GM18909 (cell line): ENCODE results near the gene MYEF2.

Experiments
- ATAC-seq: cut with Tn5 transposase; IDR thresholded peaks from one replicate; pipeline ENCODE4 v1.9.1; 2021; ENCODE audit warnings: mild to moderate bottlenecking; ENCODE audit not compliant: unreplicated experiment, poor library complexity

MYEF2 gene

GRCh38 chr15:48147358-48147757 is 30.7 kb downstream of the MYEF2 start:
- ATAC-seq, result no peak

- no peak for ATAC-seq
Measured at GRCh38 chr15:48145923-48146322, 32.2 kb downstream of the MYEF2 start.

- ATAC-seq, result peak; percentile 53
Measured at GRCh38 chr15:48144889-48145288, 33.2 kb downstream of the MYEF2 start.

- no peak for ATAC-seq
Measured at GRCh38 chr15:48143856-48144255, 34.2 kb downstream of the MYEF2 start.

GRCh38 chr15:48132874-48133273 is 45.2 kb downstream of the MYEF2 start:
- ATAC-seq, result no peak

- ATAC-seq, result no peak
Measured at GRCh38 chr15:48131324-48131723, 46.8 kb downstream of the MYEF2 start.

GRCh38 chr15:48126667-48127355 is 51.3 kb downstream of the MYEF2 start:
- ATAC-seq, result no peak

- ATAC-seq, result no peak
Measured at GRCh38 chr15:48121849-48122248, 56.2 kb downstream of the MYEF2 start.

- ATAC-seq, result no peak
Measured at GRCh38 chr15:48120745-48121144, 57.4 kb downstream of the MYEF2 start, which contains the start of gene SLC24A5. Gene SLC24A5, plus strand, starts transcription at chr15:48120990. Its CDS starts 55 bp downstream, at chr15:48121045.

- no peak for ATAC-seq
Measured at GRCh38 chr15:48119277-48119676, 58.8 kb downstream of the MYEF2 start.

- ATAC-seq, result no peak
Measured at GRCh38 chr15:48112242-48112641, 65.9 kb downstream of the MYEF2 start.

GRCh38 chr15:48109856-48110531 is 68.1 kb downstream of the MYEF2 start:
- ATAC-seq, result no peak

- ATAC-seq, result no peak
Measured at GRCh38 chr15:48109212-48109611, 68.9 kb downstream of the MYEF2 start.

GRCh38 chr15:48105936-48106335 is 72.2 kb downstream of the MYEF2 start:
- ATAC-seq, result no peak

GRCh38 chr15:48103647-48104046 is 74.4 kb downstream of the MYEF2 start:
- ATAC-seq, result no peak

- ATAC-seq, result no peak
Measured at GRCh38 chr15:48102167-48102566, 75.9 kb downstream of the MYEF2 start.

- ATAC-seq, result no peak
Measured at GRCh38 chr15:48101376-48101961, 76.6 kb downstream of the MYEF2 start.

- no peak for ATAC-seq
Measured at GRCh38 chr15:48097264-48097663, 80.8 kb downstream of the MYEF2 start.

GRCh38 chr15:48096813-48097212 is 81.3 kb downstream of the MYEF2 start:
- peak; percentile 20 for ATAC-seq

GRCh38 chr15:48096355-48096786 is 81.7 kb downstream of the MYEF2 start:
- ATAC-seq, result peak; percentile 74

- ATAC-seq, result no peak
Measured at GRCh38 chr15:48091522-48091921, 86.6 kb downstream of the MYEF2 start.
